RPMI7951 (cell line): Measurements from ENCODE around the gene MAP6D1. TPM values are rescaled to one million over a fixed set of nuclear protein-coding genes. Genes with fewer than 3 reads are reported as not detected.

ENCODE experiments used
- DNase-seq: peaks from one replicate; pipeline ENCODE4 v3.0.0-alpha.2; 2012; ENCODE audit warnings: low read depth
- total RNA-seq: library from RNA; depleted of rRNA; stranded (reverse); fragments of >200 nt; shearing (Covaris generic); gene quantifications from 2 replicates; pipeline ENCODE4 v1.2.3, GENCODE V29; 2014; rRNA removed

MAP6D1 gene
- 1.1 and 2.1 TPM in 2 replicates for total RNA-seq

DNA sequence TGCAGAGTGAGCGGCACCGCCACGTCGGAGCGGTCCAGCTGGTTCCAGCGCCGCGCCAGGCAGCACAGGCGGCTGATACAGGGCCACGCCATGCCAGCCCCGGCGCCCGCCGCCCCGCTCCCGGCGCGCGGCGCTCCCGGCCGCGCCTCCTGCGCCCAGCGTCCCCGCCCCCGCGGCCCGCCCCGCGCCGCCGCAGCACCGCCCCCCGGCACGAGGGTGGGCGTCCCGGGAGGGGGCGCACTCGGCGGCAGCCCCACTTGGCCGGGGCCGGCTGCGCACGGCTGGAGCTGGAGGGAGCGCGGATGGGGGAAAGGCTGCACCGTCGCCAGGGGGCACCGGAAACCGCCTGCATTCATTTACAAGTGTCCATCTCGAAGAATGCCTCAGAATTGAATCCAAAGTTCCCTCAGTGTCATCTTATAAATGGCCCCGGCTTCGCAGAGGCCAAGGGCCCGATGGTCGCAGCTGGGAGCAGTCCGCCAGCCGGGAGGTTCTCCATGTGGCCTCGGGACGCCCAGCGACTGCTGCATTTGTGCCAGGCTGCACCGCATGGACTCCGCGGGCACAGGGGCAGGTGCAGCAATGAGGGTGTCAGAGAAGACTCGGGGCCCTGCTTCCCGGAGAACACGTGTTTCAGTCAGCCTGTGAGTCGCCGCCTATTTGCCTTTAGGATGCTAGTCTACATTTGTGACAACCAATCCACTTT lies at the start of gene MAP6D1:
TSS of gene MAP6D1 (minus strand) at position 122 of the 706 bp plus-strand sequence. CDS start at position 92, 30 bp downstream.
- DNase-seq = peak; percentile 55

- DNase-seq = no peak
These were observed 48.5 kb upstream of the MAP6D1 start for GRCh38 chr3:183873914-183874313.

DNA sequence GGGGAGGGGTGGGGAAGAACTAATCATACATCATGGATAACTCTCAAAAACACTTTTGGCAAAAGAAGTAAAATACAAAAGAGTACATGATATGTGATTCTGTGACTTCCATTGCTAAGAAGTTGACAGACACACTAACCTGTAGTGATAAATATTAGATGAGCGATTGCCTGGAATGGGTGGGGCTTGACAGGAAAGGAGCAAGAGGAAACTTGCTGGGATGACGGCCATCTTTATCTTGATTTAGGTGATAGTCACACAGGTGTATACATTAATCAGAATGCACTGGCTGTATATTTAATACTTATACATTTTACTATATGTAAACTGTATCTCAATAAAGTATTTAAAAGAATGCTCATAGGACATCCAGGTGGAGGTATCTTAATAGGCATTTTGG lies 46.2 kb upstream of the MAP6D1 start:
- no peak for DNase-seq

DNA sequence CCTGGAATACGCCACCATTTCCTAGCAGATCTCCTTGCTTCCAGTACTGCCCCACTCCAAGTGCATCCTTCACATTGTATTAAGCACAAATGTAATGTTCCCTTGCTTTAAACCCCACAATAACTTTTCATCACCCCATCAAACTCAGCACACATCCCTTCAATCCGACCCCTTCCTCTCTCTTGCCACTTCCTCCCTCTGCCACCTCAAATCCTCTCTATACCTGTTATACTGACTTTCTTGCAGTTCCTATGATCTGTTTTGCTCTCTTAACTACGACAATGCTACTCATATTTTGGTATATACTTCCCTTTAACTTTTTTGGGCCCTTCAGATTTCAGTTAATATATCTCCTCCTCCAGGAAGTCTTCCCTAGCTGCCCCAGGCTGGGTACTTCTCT lies 45.2 kb upstream of the MAP6D1 start:
- DNase-seq = no peak

DNA sequence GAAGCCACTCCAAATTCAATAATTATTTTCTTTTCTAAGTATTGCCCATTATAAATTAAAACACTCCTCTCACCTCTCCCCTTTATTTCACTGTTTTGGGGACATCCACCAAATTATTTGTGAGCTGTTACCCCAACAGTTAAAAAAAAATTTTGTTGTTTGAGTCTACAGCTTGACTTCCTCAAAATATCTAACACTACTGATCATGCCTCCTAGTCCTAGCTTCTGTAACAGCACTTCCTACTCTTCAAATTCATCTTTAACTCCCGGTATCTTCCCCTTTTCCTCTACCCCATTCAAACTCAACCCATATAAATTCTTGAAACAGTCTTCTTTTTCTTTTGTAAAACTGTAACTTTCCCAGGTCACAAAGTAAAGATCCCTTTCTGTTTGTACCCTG lies 43.4 kb upstream of the MAP6D1 start:
- DNase-seq = no peak

GRCh38 chr3:183862610-183863009 lies 37.2 kb upstream of the MAP6D1 start:
- DNase-seq = no peak

- no peak for DNase-seq
These were observed 32.5 kb upstream of the MAP6D1 start for GRCh38 chr3:183857863-183858262.

GRCh38 chr3:183854318-183855035 lies 29.1 kb upstream of the MAP6D1 start:
- no peak for DNase-seq

DNA sequence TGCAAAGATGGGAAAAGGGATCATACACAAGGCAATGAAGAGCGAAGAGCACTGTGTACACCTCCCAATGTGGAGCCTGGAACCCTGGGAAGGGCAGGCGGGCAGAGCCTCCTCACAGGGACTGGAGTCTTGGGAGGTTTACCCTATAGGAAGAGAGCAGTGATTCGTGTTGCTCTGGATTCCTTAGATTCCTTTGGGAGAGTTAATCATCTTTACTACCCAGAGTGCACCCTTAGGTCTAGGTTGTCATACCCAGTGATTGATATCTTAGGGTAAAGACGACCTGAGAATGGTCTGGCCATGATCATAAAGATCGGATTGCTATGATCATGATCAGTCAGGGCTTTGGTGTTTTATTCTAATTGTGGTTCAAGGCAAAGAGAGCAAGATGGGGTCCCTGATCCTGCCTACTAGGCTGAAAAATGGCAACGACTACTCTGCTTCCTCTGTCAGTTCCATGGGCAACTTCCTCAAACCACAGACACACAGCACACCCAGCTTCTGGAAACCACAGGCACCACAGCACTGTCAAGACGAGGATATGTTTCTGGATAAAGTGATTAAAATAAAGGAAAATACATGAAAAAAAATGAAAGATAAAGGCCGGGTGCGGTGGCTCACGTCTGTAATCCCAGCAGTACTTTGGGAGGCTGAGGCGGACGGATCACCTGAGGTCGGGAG lies 20.4 kb upstream of the MAP6D1 start:
- peak; percentile 24 for DNase-seq

GRCh38 chr3:183845090-183845489 lies 19.7 kb upstream of the MAP6D1 start:
- DNase-seq = no peak

GRCh38 chr3:183844606-183845005 lies 19.2 kb upstream of the MAP6D1 start:
- peak; percentile 87 for DNase-seq

GRCh38 chr3:183839751-183840150 lies 14.4 kb upstream of the MAP6D1 start:
- no peak for DNase-seq

GRCh38 chr3:183837894-183838293 lies 12.5 kb upstream of the MAP6D1 start:
- no peak for DNase-seq

DNA sequence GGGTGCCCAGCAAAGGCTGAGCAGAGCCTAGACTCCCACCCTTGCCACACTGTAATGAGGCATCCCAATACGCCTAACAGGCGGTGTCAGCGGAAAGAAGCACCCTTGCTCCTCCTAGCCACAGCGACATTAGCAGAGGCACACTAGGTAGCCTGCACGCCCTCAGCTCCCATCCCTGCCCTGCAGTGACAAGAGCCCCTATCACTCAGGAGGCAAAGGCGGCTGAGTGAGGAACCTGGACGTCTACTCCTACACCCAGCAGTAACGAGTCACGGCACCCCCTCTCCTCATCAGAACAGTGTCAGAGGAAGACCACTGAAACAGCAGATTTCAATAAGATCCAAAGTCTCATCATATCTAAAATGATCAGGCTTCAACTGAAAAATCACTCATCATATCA lies 12.0 kb upstream of the MAP6D1 start:
- no peak for DNase-seq

GRCh38 chr3:183833516-183833915 lies 8.1 kb upstream of the MAP6D1 start:
- DNase-seq = no peak

DNA sequence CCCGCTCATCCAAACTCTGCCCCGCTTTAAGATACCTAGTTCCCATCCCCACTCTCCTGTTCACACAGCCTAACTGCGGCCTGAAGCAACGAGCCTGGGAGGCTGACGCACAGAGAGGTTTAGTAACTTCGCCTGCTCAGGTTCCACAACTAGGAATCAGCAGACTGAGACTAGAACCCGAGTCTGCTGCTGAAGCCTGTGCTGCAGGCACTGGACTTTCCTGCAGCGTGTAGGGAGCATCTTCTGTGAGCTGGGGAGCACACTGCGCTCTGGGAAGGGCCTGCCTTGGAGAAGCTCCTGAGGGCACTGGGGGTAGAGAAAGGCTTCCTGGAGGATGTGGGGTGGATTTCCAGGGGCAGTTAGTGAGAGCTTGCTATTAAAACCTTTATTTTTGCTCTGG lies 4.8 kb upstream of the MAP6D1 start:
- DNase-seq = no peak

GRCh38 chr3:183829466-183829865 lies 4.1 kb upstream of the MAP6D1 start:
- no peak for DNase-seq

- no peak for DNase-seq
These were observed 3.1 kb upstream of the MAP6D1 start for GRCh38 chr3:183828538-183828870.

GRCh38 chr3:183827809-183828537 lies 2.6 kb upstream of the MAP6D1 start:
- DNase-seq = no peak

DNA sequence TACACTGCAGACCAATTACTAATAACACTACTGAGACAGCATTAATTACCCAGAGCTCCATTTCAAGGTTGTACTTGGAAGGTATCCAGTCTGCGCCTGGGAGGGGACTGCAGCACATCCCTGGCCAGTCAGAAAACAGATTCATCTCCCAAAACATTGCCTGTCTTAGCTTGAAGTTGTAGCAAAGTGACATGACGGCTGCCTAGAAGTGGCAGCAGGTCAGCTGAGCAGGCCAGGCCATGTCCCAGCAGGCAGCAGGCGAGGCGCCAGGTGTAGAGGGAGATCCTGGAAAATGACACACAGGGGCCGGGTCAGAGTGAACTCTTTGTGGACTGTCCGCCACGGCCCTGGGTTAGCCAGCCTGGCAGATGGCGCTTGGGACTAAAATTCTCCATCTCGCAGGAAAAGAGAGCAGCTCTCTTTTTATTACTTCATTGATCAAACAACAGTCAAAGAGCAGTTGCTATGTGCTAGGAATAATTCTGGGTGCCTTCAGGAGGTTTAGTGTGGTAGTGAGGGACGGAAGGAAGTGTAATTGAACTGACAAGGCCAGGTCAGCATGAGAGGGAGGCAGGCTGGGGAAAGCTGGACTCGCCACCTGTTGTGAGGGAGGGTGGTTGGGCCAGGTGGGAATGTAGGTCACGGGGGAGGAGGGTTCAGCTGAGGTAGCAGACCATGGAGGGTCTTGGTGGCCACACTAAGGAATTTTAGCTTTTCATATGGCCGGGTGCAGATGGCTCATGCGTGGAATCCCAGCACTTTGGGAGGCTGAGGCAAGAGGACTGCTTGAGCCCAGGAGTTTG lies 1.3 kb upstream of the MAP6D1 start:
- no peak for DNase-seq

- peak; percentile 22 for DNase-seq
These were observed 469 bp downstream of the MAP6D1 start for GRCh38 chr3:183824761-183825455.
